IPS-NIHi7 (cell line): Measurements from ENCODE around the gene WIPI1.
"Not testable (repeated sequence)": the region's sequence is repeated elsewhere in the genome, so short reads cannot be mapped to it uniquely, and the experiment has no call there.

Experiments
- DNase-seq: peaks from one replicate; pipeline ENCODE4 v3.0.0; 2012; ENCODE audit warnings: mixed read lengths; ENCODE audit errors: extremely low spot score

WIPI1 gene

GRCh38 chr17:68457168-68457538 is at the start of gene WIPI1:
TSS of gene WIPI1 (minus strand) at chr17:68457496. CDS start at chr17:68457421, 75 bp downstream.
- DNase-seq = no peak

- DNase-seq = no peak
These were observed 48.7 kb upstream of the WIPI1 start for GRCh38 chr17:68505951-68506350.

- DNase-seq = no peak
These were observed 43.8 kb upstream of the WIPI1 start for GRCh38 chr17:68501074-68501473.

- DNase-seq = no peak
These were observed 42.3 kb upstream of the WIPI1 start for GRCh38 chr17:68499587-68499986.

- DNase-seq = no peak
These were observed 41.4 kb upstream of the WIPI1 start for GRCh38 chr17:68498479-68499326.

GRCh38 chr17:68497885-68498319 is 40.6 kb upstream of the WIPI1 start:
- no peak for DNase-seq

- no peak for DNase-seq
These were observed 37.8 kb upstream of the WIPI1 start for GRCh38 chr17:68495081-68495480.

- not testable (repeated sequence) for DNase-seq
These were observed 35.2 kb upstream of the WIPI1 start for GRCh38 chr17:68492394-68493054.

GRCh38 chr17:68491381-68492231 is 34.3 kb upstream of the WIPI1 start:
- DNase-seq = no peak

- no peak for DNase-seq
These were observed 32.6 kb upstream of the WIPI1 start for GRCh38 chr17:68489919-68490318.

GRCh38 chr17:68484458-68484857 is 27.2 kb upstream of the WIPI1 start:
- no peak for DNase-seq

- DNase-seq = no peak
These were observed 25.3 kb upstream of the WIPI1 start for GRCh38 chr17:68482576-68483041.

- DNase-seq = no peak
These were observed 23.6 kb upstream of the WIPI1 start for GRCh38 chr17:68480885-68481284.

- DNase-seq = no peak
These were observed 13.7 kb upstream of the WIPI1 start for GRCh38 chr17:68470961-68471360.

GRCh38 chr17:68468788-68469187 is 11.5 kb upstream of the WIPI1 start:
- DNase-seq = no peak

GRCh38 chr17:68468334-68468733 is 11.0 kb upstream of the WIPI1 start:
- DNase-seq = no peak

GRCh38 chr17:68463211-68464019 is 6.1 kb upstream of the WIPI1 start:
- DNase-seq = no peak

GRCh38 chr17:68462381-68463210 is 5.3 kb upstream of the WIPI1 start:
- DNase-seq = peak; percentile 68

GRCh38 chr17:68461589-68461988 is 4.3 kb upstream of the WIPI1 start:
- DNase-seq = no peak

- no peak for DNase-seq
These were observed 3.8 kb upstream of the WIPI1 start for GRCh38 chr17:68461122-68461539.
